Cardiac fibroblast (primary cell): Measurements from ENCODE around the gene TERT.

ENCODE experiments used
- DNase-seq, 2 donors: peaks; one replicate each; pipeline versions ENCODE4 v3.0.0 to v3.0.0-alpha.2; 2010; ENCODE audit warnings: low read depth in 2 of 2
- H3K4me3 ChIP-seq, 2 donors: replicated peaks in 1 of 2; 1 replicate in 1 of 2; 2 replicates in 1 of 2; pipeline ENCODE4 v1.5.1; 2011; ENCODE audit warnings: low read depth in 2 of 2, low read length in 2 of 2, mild to moderate bottlenecking in 2 of 2, moderate library complexity in 1 of 2
- TF ChIP-seq, protein P1 (sequence below): IDR thresholded peaks from one replicate; pipeline ENCODE4 v1.5.1; 2011; ENCODE audit warnings: low read depth, mild to moderate bottlenecking, low read length, inconsistent platforms

Gene TERT

DNA sequence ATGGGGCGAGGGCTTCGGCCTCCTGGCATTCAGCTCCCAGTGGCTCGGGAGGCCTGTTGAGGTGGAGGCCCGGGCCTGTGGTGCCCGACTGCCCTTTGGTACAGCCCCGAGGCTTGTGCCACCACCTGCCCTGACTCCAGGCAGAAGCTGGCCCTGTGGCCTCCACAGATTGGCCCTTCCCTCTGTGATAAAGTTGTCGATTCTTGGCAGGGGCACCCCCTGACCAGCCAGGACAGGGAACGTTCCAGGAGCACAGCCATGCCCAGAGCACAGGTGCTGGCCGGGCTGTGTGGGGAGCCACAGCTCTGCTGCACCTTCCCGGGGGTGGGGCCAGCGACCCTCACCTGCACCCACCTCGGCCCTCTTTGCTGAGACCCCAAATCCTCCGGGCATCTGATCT lies 37.0 kb downstream of the TERT start:
- DNase-seq: no peak
- H3K4me3 ChIP-seq: no peak overlapping the region
- TF ChIP-seq, protein P1, sequence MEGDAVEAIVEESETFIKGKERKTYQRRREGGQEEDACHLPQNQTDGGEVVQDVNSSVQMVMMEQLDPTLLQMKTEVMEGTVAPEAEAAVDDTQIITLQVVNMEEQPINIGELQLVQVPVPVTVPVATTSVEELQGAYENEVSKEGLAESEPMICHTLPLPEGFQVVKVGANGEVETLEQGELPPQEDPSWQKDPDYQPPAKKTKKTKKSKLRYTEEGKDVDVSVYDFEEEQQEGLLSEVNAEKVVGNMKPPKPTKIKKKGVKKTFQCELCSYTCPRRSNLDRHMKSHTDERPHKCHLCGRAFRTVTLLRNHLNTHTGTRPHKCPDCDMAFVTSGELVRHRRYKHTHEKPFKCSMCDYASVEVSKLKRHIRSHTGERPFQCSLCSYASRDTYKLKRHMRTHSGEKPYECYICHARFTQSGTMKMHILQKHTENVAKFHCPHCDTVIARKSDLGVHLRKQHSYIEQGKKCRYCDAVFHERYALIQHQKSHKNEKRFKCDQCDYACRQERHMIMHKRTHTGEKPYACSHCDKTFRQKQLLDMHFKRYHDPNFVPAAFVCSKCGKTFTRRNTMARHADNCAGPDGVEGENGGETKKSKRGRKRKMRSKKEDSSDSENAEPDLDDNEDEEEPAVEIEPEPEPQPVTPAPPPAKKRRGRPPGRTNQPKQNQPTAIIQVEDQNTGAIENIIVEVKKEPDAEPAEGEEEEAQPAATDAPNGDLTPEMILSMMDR: no peak

- TF ChIP-seq, protein P1: no peak
- no peak for DNase-seq
- no peak overlapping the region for H3K4me3 ChIP-seq
These were observed 37.5 kb downstream of the TERT start for GRCh38 chr5:1257363-1257762.

DNA sequence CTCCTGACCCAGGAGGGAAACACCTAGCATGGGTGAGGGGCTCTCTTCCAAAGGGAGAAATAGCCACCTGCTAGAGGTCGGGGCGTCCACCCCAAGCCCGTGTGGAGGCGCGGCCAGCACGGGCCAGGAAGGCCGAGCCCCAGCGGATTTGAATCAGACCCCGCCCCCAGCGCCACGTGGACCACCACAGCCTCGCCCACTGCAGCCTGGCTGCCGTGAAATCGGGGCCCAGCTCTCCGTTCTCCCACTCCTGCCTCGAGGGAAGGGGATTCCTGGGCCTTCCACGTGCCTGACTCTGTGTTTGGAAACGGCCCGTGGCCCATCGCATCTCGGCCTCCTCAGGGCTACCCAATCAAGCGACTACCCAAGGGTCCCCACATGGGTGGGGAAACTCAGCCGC lies 38.1 kb downstream of the TERT start:
- TF ChIP-seq, protein P1: no peak
- no peak overlapping the region for H3K4me3 ChIP-seq
- DNase-seq: no peak

DNA sequence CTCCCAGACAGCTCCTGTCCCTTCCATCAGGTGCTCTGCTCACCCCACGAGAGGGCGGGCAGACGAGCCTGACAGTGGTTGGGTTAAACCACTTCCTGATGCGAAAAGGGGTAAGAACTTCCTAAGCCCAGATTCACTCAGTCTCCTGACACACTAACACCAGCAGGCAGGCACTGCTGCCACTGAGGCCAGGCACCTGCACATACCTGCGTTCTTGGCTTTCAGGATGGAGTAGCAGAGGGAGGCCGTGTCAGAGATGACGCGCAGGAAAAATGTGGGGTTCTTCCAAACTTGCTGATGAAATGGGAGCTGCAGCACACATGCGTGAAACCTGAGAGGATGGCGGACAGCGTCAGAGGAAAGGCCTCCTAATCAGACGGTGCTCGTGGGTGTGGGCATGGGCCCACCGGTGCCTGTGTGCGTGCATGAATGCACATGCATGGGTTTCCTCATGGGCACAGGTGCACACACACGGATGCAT lies 39.7 kb downstream of the TERT start:
- DNase-seq: no peak
- TF ChIP-seq, protein P1: no peak
- no peak overlapping the region for H3K4me3 ChIP-seq

DNA sequence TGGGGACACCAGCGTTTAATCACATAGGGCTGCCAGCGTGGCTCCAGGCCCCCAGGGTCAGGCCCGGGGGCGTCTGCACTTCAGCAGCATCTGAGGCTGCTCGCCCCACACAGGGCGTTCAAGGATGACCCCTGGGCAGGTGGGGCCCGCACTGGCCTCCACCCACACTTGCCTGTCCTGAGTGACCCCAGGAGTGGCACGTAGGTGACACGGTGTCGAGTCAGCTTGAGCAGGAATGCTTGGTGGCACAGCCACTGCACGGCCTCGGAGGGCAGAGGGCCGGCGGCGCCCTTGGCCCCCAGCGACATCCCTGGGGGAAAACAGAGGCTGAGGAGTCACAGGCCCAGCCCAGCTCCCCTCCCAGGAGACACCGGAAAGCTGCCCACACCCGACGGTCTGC lies 40.7 kb downstream of the TERT start:
- no peak for DNase-seq
- TF ChIP-seq, protein P1: no peak
- H3K4me3 ChIP-seq: no peak overlapping the region

DNA sequence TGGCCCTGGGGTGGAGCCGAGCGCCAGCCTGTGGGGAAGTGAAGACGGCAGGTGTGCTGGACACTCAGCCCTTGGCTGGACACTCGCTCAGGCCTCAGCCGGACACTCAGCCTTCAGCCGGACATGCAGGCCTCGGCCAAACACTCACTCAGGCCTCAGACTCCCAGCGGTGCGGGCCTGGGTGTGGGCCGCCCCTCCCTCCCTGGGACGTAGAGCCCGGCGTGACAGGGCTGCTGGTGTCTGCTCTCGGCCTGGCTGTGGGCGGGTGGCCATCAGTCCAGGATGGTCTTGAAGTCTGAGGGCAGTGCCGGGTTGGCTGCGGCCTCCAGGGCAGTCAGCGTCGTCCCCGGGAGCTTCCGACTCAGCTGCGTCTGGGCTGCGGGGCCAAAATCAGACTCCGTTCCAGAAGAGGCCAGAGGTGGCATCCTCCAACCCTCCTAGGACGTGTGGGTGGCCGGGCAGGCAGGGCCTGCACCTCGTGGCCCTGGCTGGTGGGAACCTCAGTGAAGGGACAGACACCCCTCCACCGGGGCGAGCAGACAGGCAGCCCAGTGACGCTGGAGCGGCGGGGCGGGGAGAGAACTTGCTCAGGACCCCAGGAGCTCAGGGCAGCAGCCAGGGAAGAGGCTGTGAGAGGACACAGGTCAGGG lies 41.3 kb downstream of the TERT start:
- DNase-seq: no peak

More for the DNA sequence above, 41.3 kb downstream of the TERT start:
- no peak overlapping the region for H3K4me3 ChIP-seq
- TF ChIP-seq, protein P1: no peak
